H1 (cell line): ENCODE measurements around the gene ALOX15. TPM values are rescaled to one million over a fixed set of nuclear protein-coding genes. Genes with fewer than 3 reads are reported as not detected.

Experiments
- CTCF ChIA-PET: fragments of 300-600 bp; sonication (Branson Sonifier 250); formaldehyde crosslinking; loops from one replicate; lab custom pipeline; 2021; ENCODE audit not compliant: partially characterized antibody; lab: Charles Lee
- POLR2A ChIA-PET: fragments of 300-600 bp; sonication (Branson Sonifier 250); formaldehyde crosslinking; loops from one replicate; lab custom pipeline; 2021; ENCODE audit warnings: inconsistent platforms; ENCODE audit not compliant: partially characterized antibody; lab: Charles Lee
- DNase-seq, 2 experiments: peaks; one replicate each; pipeline versions ENCODE4 v3.0.0 to v3.0.0-alpha.2; 2010 to 2022; ENCODE audit warnings: low spot score in 2 of 2, low read depth in 1 of 2, mixed read lengths in 1 of 2
- FAIRE-seq: peaks from 2 replicates; lab custom pipeline; 2011; peaks lifted over from hg19 to GRCh38; lab: Jason Lieb, UNC
- H2AFZ ChIP-seq: 2 replicates; pipeline ENCODE4 v1.8.1; 2012; ENCODE audit warnings: low read length, inconsistent platforms
- H2AK5ac ChIP-seq: 2 replicates; pipeline ENCODE4 v1.6.1; 2013; ENCODE audit warnings: low read depth, low read length
- H2BK120ac ChIP-seq: replicated peaks from 2 replicates; pipeline ENCODE3; 2013; ENCODE audit warnings: low read depth, low read length, inconsistent platforms
- H2BK12ac ChIP-seq: 2 replicates; pipeline ENCODE4 v1.6.1; 2013; ENCODE audit warnings: low read depth, low read length
- H2BK15ac ChIP-seq: 2 replicates; pipeline ENCODE4 v1.6.1; 2013; ENCODE audit warnings: low read length
- H2BK20ac ChIP-seq: 2 replicates; pipeline ENCODE4 v1.6.1; 2013; ENCODE audit warnings: low read length
- H2BK5ac ChIP-seq: 2 replicates; pipeline ENCODE4 v1.6.1; 2013; ENCODE audit warnings: low read depth, low read length
- H3K14ac ChIP-seq: 2 replicates; pipeline ENCODE4 v1.6.1; 2013; ENCODE audit warnings: inconsistent platforms; ENCODE audit not compliant: insufficient read length
- H3K18ac ChIP-seq: 2 replicates; pipeline ENCODE4 v1.6.1; 2013; ENCODE audit warnings: low read length; ENCODE audit errors: extremely low read depth
- H3K23ac ChIP-seq: 2 replicates; pipeline ENCODE4 v1.6.1; 2013; ENCODE audit warnings: inconsistent platforms; ENCODE audit not compliant: insufficient read length
- H3K23me2 ChIP-seq: 2 replicates; pipeline ENCODE4 v1.6.1; 2013; ENCODE audit warnings: low read depth, low read length
- H3K27ac ChIP-seq: 2 replicates; pipeline ENCODE4 v1.6.1; 2011; ENCODE audit warnings: low read depth, low read length, inconsistent platforms
- H3K27me3 ChIP-seq, 4 experiments: replicated peaks in 1 of 4; 1 replicate in 1 of 4; 2 replicates in 3 of 4; pipeline versions ENCODE4 v1.6.1 to v1.8.1; 2011 to 2013; ENCODE audit warnings: low read length in 3 of 4, mild to moderate bottlenecking in 3 of 4, inconsistent platforms in 2 of 4, mixed read lengths in 2 of 4, moderate library complexity in 1 of 4; ENCODE audit not compliant: control insufficient read depth in 3 of 4, insufficient read depth in 3 of 4; ENCODE audit errors: extremely low read depth in 1 of 4
- H3K36me3 ChIP-seq, 4 experiments: 2 replicates each; pipeline versions ENCODE4 v1.6.1 to v1.8.1; 2011 to 2013; ENCODE audit warnings: mild to moderate bottlenecking in 4 of 4, low read length in 3 of 4, moderate library complexity in 2 of 4, control low read depth in 1 of 4, inconsistent platforms in 1 of 4; ENCODE audit not compliant: insufficient read depth in 4 of 4, control insufficient read depth in 2 of 4
- H3K4ac ChIP-seq: replicated peaks from 2 replicates; pipeline ENCODE3; 2013; ENCODE audit warnings: low read length, low read depth, mixed read lengths, inconsistent platforms; ENCODE audit not compliant: insufficient read length
- H3K4me1 ChIP-seq, 4 experiments: replicated peaks in 1 of 4; 1 replicate in 1 of 4; 2 replicates in 3 of 4; pipeline versions ENCODE4 v1.6.1 to v1.8.1; 2011 to 2013; ENCODE audit warnings: low read length in 3 of 4, inconsistent platforms in 2 of 4, mixed read lengths in 1 of 4; ENCODE audit not compliant: insufficient read depth in 4 of 4, control insufficient read depth in 3 of 4
- H3K4me2 ChIP-seq, 2 experiments: 2 replicates each; pipeline versions ENCODE4 v1.6.1 to v1.8.1; 2011 to 2013; ENCODE audit warnings: low read depth in 2 of 2, low read length in 2 of 2, control low read depth in 1 of 2, inconsistent platforms in 1 of 2, mild to moderate bottlenecking in 1 of 2; ENCODE audit not compliant: insufficient read depth in 1 of 2
- H3K4me3 ChIP-seq, 4 experiments: fragments of 200-600, 300-600 bp in 1 of 4; sonication (generic), shearing (Covaris generic), sonication (Bioruptor Twin) in 1 of 4; 2 replicates each; pipeline versions ENCODE4 v1.5.1 to v1.8.1; 2011 to 2016; ENCODE audit warnings: low read length in 4 of 4, low read depth in 3 of 4, control low read depth in 2 of 4, inconsistent platforms in 2 of 4, mild to moderate bottlenecking in 2 of 4, mixed read lengths in 1 of 4, moderate library complexity in 1 of 4; ENCODE audit not compliant: insufficient read depth in 2 of 4; ENCODE audit errors: extremely low read depth in 1 of 4
- H3K56ac ChIP-seq: replicated peaks from 2 replicates; pipeline ENCODE3; 2013; ENCODE audit warnings: low read depth, mild to moderate bottlenecking, mixed read lengths, low read length, inconsistent platforms; ENCODE audit not compliant: insufficient read length
- H3K79me1 ChIP-seq: 2 replicates; pipeline ENCODE4 v1.6.1; 2013; ENCODE audit warnings: low read depth, low read length, control low read depth
- H3K79me2 ChIP-seq, 2 experiments: 2 replicates each; pipeline versions ENCODE4 v1.6.1 to v1.8.1; 2012 to 2013; ENCODE audit warnings: low read length in 2 of 2, mild to moderate bottlenecking in 2 of 2, inconsistent platforms in 1 of 2; ENCODE audit not compliant: insufficient read depth in 2 of 2, control insufficient read depth in 1 of 2
- H3K9ac ChIP-seq, 4 experiments: replicated peaks in 1 of 4; 1 replicate in 1 of 4; 2 replicates in 3 of 4; pipeline versions ENCODE4 v1.6.1 to v1.8.1; 2011 to 2013; ENCODE audit warnings: low read depth in 3 of 4, low read length in 3 of 4, control low read depth in 2 of 4, mild to moderate bottlenecking in 2 of 4, moderate library complexity in 2 of 4, inconsistent platforms in 1 of 4; ENCODE audit errors: extremely low read depth in 1 of 4
- H3K9me3 ChIP-seq, 2 experiments: 2 replicates each; pipeline versions ENCODE4 v1.6.1 to v1.8.1; 2012 to 2013; ENCODE audit warnings: mild to moderate bottlenecking in 2 of 2, moderate library complexity in 2 of 2, control low read depth in 1 of 2, inconsistent platforms in 1 of 2, low read depth in 1 of 2, low read length in 1 of 2, mixed read lengths in 1 of 2; ENCODE audit not compliant: insufficient read depth in 2 of 2
- H4K20me1 ChIP-seq, 2 experiments: replicated peaks in 1 of 2; 2 replicates each; pipeline versions ENCODE3 to v1.8.1; 2011 to 2013; ENCODE audit warnings: inconsistent platforms in 2 of 2, low read length in 2 of 2, mild to moderate bottlenecking in 1 of 2; ENCODE audit not compliant: insufficient read depth in 2 of 2, control insufficient read depth in 1 of 2
- H4K5ac ChIP-seq: 2 replicates; pipeline ENCODE4 v1.6.1; 2013; ENCODE audit warnings: low read length, low read depth, mixed read lengths, inconsistent platforms; ENCODE audit not compliant: insufficient read length
- H4K8ac ChIP-seq: 2 replicates; pipeline ENCODE4 v1.8.0; 2013; ENCODE audit warnings: mild to moderate bottlenecking, moderate library complexity, low read length, inconsistent platforms; ENCODE audit not compliant: insufficient read depth; ENCODE audit errors: extremely low read depth
- H4K91ac ChIP-seq: replicated peaks from 2 replicates; pipeline ENCODE3; 2013; ENCODE audit warnings: low read length, mixed read lengths, inconsistent platforms; ENCODE audit not compliant: insufficient read length
- ATF3 ChIP-seq: IDR thresholded peaks from 2 replicates; pipeline ENCODE4 v1.6.1; 2011; ENCODE audit warnings: low read depth, mild to moderate bottlenecking, low read length; ENCODE audit not compliant: insufficient read depth
- CBX5 ChIP-seq: fragments of 300-800, 300-1000 bp; sonication (generic); IDR thresholded peaks from 2 replicates; pipeline ENCODE4 v1.7.1; 2016; ENCODE audit warnings: antibody characterized with exemption, low read length, low read depth
- CTCF ChIP-seq, 3 experiments: IDR thresholded peaks; 1 replicate in 2 of 3; 2 replicates in 1 of 3; pipeline versions ENCODE4 v1.5.1 to v1.6.1; 2011; ENCODE audit warnings: low read length in 3 of 3, mild to moderate bottlenecking in 3 of 3, inconsistent platforms in 2 of 3, low read depth in 1 of 3, moderate library complexity in 1 of 3; ENCODE audit not compliant: insufficient read depth in 1 of 3; ENCODE audit errors: control extremely low read depth in 1 of 3
- EZH2 ChIP-seq: fragments of 200-600 bp; sonication (generic); IDR thresholded peaks from 2 replicates; pipeline ENCODE4 v1.7.1; 2012; ENCODE audit warnings: low read depth, mild to moderate bottlenecking, moderate library complexity, low read length, inconsistent platforms; ENCODE audit not compliant: severe bottlenecking
- HDAC2 ChIP-seq, 2 experiments: fragments of 300-600 bp in 1 of 2; sonication (generic) in 1 of 2; IDR thresholded peaks; 2 replicates each; pipeline ENCODE4 v1.6.1; 2011 to 2012; ENCODE audit warnings: low read depth in 2 of 2, low read length in 2 of 2, mild to moderate bottlenecking in 2 of 2, moderate library complexity in 2 of 2, borderline replicate concordance in 1 of 2, inconsistent platforms in 1 of 2
- MAFK ChIP-seq: IDR thresholded peaks from 2 replicates; pipeline ENCODE4 v1.6.1; 2012; ENCODE audit warnings: low read depth, mild to moderate bottlenecking, improper control_type of control experiment, low read length
- RFX5 ChIP-seq: IDR thresholded peaks from 2 replicates; pipeline ENCODE4 v1.6.1; 2011; ENCODE audit warnings: low read depth, low read length, improper control_type of control experiment, borderline replicate concordance
- SP1 ChIP-seq: IDR thresholded peaks from 2 replicates; pipeline ENCODE4 v1.6.1; 2011; ENCODE audit warnings: low read depth, low read length
- SRF ChIP-seq: IDR thresholded peaks from 2 replicates; pipeline ENCODE4 v1.6.1; 2011; ENCODE audit warnings: mild to moderate bottlenecking, low read depth, low read length, moderate library complexity
- SUZ12 ChIP-seq: fragments of 200-600 bp; sonication (generic); IDR thresholded peaks from 2 replicates; pipeline ENCODE4 v1.6.1; 2012; ENCODE audit warnings: mild to moderate bottlenecking, inconsistent platforms, low read length, moderate library complexity, mixed read lengths
- WGBS, 2 experiments: shearing (Covaris generic) in 1 of 2; methylation state at CpG; one replicate each; pipeline versions ENCODE4 v1.1.6 to v1.1.7; 2013 to 2015; ENCODE audit warnings: low lambda C conversion rate in 2 of 2, mixed read lengths in 2 of 2, inconsistent platforms in 1 of 2, low coverage in 1 of 2, missing lambda C conversion rate in 1 of 2; ENCODE audit not compliant: insufficient replicate concordance in 2 of 2, insufficient coverage in 1 of 2, insufficient read length in 1 of 2; ENCODE audit errors: extremely low coverage in 1 of 2, missing lambda C conversion rate in 1 of 2; 5-methylcytosine and 5-hydroxymethylcytosine counted together
- polyA plus RNA-seq, 7 experiments: library from polyadenylated mRNA; depleted of rRNA in 3 of 7; stranded (reverse) in 5 of 7; unstranded in 2 of 7; fragments of >200 nt in 5 of 7; fragments of 200-250 nt in 2 of 7; gene quantifications; 1 replicate in 5 of 7; 2 replicates in 1 of 7; 4 replicates in 1 of 7; pipeline versions ENCODE4 v1.2.1 to v1.2.3, GENCODE V29; 2011 to 2013; ENCODE audit warnings: missing spikeins in 2 of 7, mixed read lengths in 2 of 7
- total RNA-seq: library from RNA; stranded (reverse); fragmentation: NEBNext Ultra II Directional; extraction: Animal tissue kit (Norgen Biotek cat#: 25700); gene quantifications from 2 replicates; pipeline ENCODE4 v1.2.1, GENCODE V29; 2021

Gene ALOX15
- total and polyA plus RNA-seq, 2 of the 8 experiments (the other 6 are each of a cell fraction or from before 2014, with no cell fraction given) = 1.5 to 1.7 TPM

GRCh38 chr17:4666296-4666695, 24.8 kb upstream of the ALOX15 start:
- FAIRE-seq = no peak
- Histone ChIP-seq H3K9ac (no peak overlapping the region), H3K4ac (no peak overlapping the region), H2BK15ac (no peak overlapping the region), H4K5ac (no peak overlapping the region), H3K27ac (no peak overlapping the region), H4K91ac (no peak overlapping the region), H2AFZ (no peak overlapping the region), H3K4me2 (no peak overlapping the region), H3K23ac (no peak overlapping the region), H2BK12ac (no peak overlapping the region), H3K36me3 (peaks cover 0 to 7% (median 6%) of the 10 kb centered on the region in 4 experiments; a peak in 6 of 8 replicates), H2AK5ac (no peak overlapping the region), H2BK120ac (no peak overlapping the region), H4K20me1 (peaks cover 0 to 2% of the 10 kb centered on the region in 2 experiments), H3K79me2 (no peaks in the 10 kb centered on the region), H3K79me1 (no peaks in the 10 kb centered on the region), H3K23me2 (no peaks in the 10 kb centered on the region), H3K14ac (no peak overlapping the region), H4K8ac (no peak overlapping the region), H2BK20ac (no peak overlapping the region), H3K27me3 (no peaks in the 10 kb centered on the region), H2BK5ac (no peak overlapping the region), H3K4me3 (no peak overlapping the region), H3K56ac (no peak overlapping the region), H3K4me1 (peaks cover 0 to 4% (median 2%) of the 10 kb centered on the region in 4 experiments; a peak in 1 of 7 replicates), H3K18ac (no peak overlapping the region), H3K9me3 (no peaks in the 10 kb centered on the region)
- ChIA-PET POLR2A (interaction anchor here (0.7 to 1.8 kb wide), 4 partner anchors 12 to 129 kb away, joined by 3 to 4 read pairs (median 4); no protein-coding TSS in a partner anchor), CTCF (interaction anchor here (0.7 to 1.4 kb wide), 2 partner anchors 11 to 41 kb away, joined by 3 to 4 read pairs; no protein-coding TSS in a partner anchor)
- no peak for DNase-seq
- 81% methylated on average over 5 of the region's 5 CpGs; no CpG with 5 or more reads in 1 of the 2 experiments for WGBS, 2 experiments
- TF ChIP-seq SP1 = no peak
- no peak for TF ChIP-seq CTCF (IDR thresholded peaks at IDR 0.05; ENCODE audit: control extremely low read depth in 1 of 3, insufficient read depth in 1 of 3, low read depth in 1 of 3, low read length in 3 of 3)
- TF ChIP-seq MAFK = no peak
- TF ChIP-seq SRF = no peak
- no peak for TF ChIP-seq SUZ12
- TF ChIP-seq EZH2 = no peak
- no peak for TF ChIP-seq RFX5
- no peak for TF ChIP-seq ATF3
- TF ChIP-seq HDAC2 (IDR thresholded peaks at IDR 0.05; ENCODE audit: borderline replicate concordance in 1 of 2, low read depth in 2 of 2, low read length in 2 of 2) = no peak
- no peak for TF ChIP-seq CBX5
